HL-60 (cell line): ENCODE results near the gene NXPH4.

ENCODE experiments used
- DNase-seq, 2 experiments: peaks; one replicate each; pipeline ENCODE4 v3.0.0-alpha.2; 2010 to 2020; ENCODE audit warnings: low read depth in 1 of 2, low spot score in 1 of 2
- H3K27ac ChIP-seq: fragments of 250-450 bp; sonication (Bioruptor Pico); replicated peaks from 2 replicates; pipeline ENCODE4 v1.5.1; 2020; ENCODE audit warnings: mild to moderate bottlenecking, moderate library complexity
- H3K27me3 ChIP-seq: fragments of 250-450 bp; sonication (Bioruptor Pico); 2 replicates; pipeline ENCODE4 v1.5.1; 2021; ENCODE audit warnings: mild to moderate bottlenecking, moderate library complexity; ENCODE audit not compliant: insufficient read depth, poor library complexity, severe bottlenecking
- H3K4me3 ChIP-seq: replicated peaks from 2 replicates; pipeline ENCODE4 v1.5.1; 2011; ENCODE audit warnings: mild to moderate bottlenecking, control low read depth, low read length; ENCODE audit not compliant: insufficient read depth
- GABPA ChIP-seq: IDR thresholded peaks from 2 replicates; pipeline ENCODE4 v1.6.1; 2012; ENCODE audit warnings: low read depth
- POLR2AphosphoS5 ChIP-seq: IDR thresholded peaks from 2 replicates; pipeline ENCODE4 v1.6.1; 2012; ENCODE audit warnings: low read depth
- SPI1 ChIP-seq: IDR thresholded peaks from 2 replicates; pipeline ENCODE4 v1.6.1; 2012; ENCODE audit warnings: low read depth, mild to moderate bottlenecking, borderline replicate concordance
- TF ChIP-seq, protein P1 (sequence below): IDR thresholded peaks from 2 replicates; pipeline ENCODE4 v1.6.1; 2012; ENCODE audit warnings: low read depth; ENCODE audit not compliant: insufficient replicate concordance
- TF ChIP-seq, protein P2 (sequence below): IDR thresholded peaks from one replicate; pipeline ENCODE4 v1.5.1; 2011; ENCODE audit warnings: low read length, control low read depth, inconsistent platforms; ENCODE audit not compliant: insufficient read depth

NXPH4 gene

DNA sequence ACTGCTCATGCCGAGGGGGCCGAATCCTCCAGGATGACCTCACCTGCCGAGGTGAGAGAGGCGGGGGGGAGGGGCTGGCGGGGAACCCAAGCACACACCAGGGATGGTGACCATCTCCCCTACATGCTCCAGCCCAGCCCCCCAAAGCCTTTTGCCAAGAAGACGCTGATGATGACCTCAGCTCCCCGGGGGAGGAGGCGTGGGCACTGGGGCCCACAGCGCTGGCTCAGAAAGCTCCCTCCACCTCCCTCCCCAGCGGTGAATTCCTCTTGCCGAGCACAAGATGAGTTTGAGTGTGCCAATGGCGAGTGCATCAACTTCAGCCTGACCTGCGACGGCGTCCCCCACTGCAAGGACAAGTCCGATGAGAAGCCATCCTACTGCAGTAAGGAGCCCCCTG lies 23.7 kb upstream of the NXPH4 start:
- H3K27me3 ChIP-seq = peaks cover 14% of the 10 kb centered on the region
- no peak overlapping the region for H3K4me3 ChIP-seq
- DNase-seq = no peak
- no peak for TF ChIP-seq POLR2AphosphoS5
- TF ChIP-seq, protein P1, sequence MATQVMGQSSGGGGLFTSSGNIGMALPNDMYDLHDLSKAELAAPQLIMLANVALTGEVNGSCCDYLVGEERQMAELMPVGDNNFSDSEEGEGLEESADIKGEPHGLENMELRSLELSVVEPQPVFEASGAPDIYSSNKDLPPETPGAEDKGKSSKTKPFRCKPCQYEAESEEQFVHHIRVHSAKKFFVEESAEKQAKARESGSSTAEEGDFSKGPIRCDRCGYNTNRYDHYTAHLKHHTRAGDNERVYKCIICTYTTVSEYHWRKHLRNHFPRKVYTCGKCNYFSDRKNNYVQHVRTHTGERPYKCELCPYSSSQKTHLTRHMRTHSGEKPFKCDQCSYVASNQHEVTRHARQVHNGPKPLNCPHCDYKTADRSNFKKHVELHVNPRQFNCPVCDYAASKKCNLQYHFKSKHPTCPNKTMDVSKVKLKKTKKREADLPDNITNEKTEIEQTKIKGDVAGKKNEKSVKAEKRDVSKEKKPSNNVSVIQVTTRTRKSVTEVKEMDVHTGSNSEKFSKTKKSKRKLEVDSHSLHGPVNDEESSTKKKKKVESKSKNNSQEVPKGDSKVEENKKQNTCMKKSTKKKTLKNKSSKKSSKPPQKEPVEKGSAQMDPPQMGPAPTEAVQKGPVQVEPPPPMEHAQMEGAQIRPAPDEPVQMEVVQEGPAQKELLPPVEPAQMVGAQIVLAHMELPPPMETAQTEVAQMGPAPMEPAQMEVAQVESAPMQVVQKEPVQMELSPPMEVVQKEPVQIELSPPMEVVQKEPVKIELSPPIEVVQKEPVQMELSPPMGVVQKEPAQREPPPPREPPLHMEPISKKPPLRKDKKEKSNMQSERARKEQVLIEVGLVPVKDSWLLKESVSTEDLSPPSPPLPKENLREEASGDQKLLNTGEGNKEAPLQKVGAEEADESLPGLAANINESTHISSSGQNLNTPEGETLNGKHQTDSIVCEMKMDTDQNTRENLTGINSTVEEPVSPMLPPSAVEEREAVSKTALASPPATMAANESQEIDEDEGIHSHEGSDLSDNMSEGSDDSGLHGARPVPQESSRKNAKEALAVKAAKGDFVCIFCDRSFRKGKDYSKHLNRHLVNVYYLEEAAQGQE = no peak
- no peak for TF ChIP-seq GABPA
- no peak for TF ChIP-seq SPI1
- TF ChIP-seq, protein P2, sequence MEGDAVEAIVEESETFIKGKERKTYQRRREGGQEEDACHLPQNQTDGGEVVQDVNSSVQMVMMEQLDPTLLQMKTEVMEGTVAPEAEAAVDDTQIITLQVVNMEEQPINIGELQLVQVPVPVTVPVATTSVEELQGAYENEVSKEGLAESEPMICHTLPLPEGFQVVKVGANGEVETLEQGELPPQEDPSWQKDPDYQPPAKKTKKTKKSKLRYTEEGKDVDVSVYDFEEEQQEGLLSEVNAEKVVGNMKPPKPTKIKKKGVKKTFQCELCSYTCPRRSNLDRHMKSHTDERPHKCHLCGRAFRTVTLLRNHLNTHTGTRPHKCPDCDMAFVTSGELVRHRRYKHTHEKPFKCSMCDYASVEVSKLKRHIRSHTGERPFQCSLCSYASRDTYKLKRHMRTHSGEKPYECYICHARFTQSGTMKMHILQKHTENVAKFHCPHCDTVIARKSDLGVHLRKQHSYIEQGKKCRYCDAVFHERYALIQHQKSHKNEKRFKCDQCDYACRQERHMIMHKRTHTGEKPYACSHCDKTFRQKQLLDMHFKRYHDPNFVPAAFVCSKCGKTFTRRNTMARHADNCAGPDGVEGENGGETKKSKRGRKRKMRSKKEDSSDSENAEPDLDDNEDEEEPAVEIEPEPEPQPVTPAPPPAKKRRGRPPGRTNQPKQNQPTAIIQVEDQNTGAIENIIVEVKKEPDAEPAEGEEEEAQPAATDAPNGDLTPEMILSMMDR = no peak
- no peak overlapping the region for H3K27ac ChIP-seq

DNA sequence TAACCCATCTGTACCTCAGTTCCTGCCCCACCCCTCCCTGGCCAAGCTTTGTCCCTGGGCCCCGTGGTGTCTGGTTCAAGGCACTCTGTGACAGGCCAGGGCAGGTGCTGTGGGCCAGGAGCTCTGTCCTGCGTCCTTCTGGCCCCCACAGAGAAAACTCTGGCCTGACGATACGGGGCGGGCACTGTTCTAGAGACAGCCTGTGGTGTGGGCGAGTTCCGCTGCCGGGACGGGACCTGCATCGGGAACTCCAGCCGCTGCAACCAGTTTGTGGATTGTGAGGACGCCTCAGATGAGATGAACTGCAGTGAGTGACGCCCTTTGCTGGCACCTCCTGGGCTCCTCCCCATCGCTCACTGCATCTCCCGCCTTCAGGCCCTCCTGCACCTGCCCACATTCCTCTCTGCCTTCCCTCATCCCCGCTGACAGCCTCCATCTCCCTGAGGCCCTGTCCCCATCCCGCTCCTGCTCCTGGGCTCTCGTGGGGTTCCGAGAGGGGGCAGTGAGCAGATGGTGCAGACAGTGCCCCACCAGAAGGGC lies 22.8 kb upstream of the NXPH4 start:
- Histone ChIP-seq H3K4me3 (no peak overlapping the region), H3K27ac (no peak overlapping the region), H3K27me3 (peaks cover 14% of the 10 kb centered on the region)
- TF ChIP-seq SPI1 (no peak), POLR2AphosphoS5 (no peak), GABPA (no peak)
- TF ChIP-seq, protein P1 = no peak
- TF ChIP-seq, protein P2 = no peak
- no peak for DNase-seq

DNA sequence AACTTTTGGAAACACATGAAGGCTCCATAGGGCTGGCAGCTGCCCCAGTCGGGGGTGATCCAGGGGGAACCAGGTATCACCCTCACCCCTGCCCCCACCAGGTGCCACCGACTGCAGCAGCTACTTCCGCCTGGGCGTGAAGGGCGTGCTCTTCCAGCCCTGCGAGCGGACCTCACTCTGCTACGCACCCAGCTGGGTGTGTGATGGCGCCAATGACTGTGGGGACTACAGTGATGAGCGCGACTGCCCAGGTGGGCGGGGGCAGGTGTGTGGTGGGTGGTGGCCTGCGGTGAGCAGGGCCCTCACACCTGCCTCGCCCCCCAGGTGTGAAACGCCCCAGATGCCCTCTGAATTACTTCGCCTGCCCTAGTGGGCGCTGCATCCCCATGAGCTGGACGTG lies 22.3 kb upstream of the NXPH4 start:
- Histone ChIP-seq H3K27me3 (peaks cover 14% of the 10 kb centered on the region), H3K4me3 (no peak overlapping the region), H3K27ac (no peak overlapping the region)
- no peak for TF ChIP-seq SPI1
- no peak for TF ChIP-seq GABPA
- TF ChIP-seq, protein P1 = no peak
- TF ChIP-seq, protein P2 = no peak
- no peak for TF ChIP-seq POLR2AphosphoS5
- no peak for DNase-seq
